Activated CD4-positive, alpha-beta T cell treated with anti-CD3 and anti-CD28 coated beads, Interleukin-2, amount 50 U/mL, for 1 hour (primary cell): Measurements from ENCODE around the gene AP1S3.
"Not testable (repeated sequence)": the region's sequence is repeated elsewhere in the genome, so short reads cannot be mapped to it uniquely, and the experiment has no call there.

Experiments used
- DNase-seq: peaks from one replicate; pipeline ENCODE4 v3.0.0-alpha.2; 2020

Gene AP1S3

GRCh38 chr2:223852281-223852795, 15.0 kb upstream of the AP1S3 start:
- no peak for DNase-seq

- no peak for DNase-seq
Measured at GRCh38 chr2:223847410-223847809, 10.0 kb upstream of the AP1S3 start.

GRCh38 chr2:223846515-223846914, 9.1 kb upstream of the AP1S3 start:
- no peak for DNase-seq

- DNase-seq = no peak
Measured at GRCh38 chr2:223841436-223842190, 4.2 kb upstream of the AP1S3 start.

GRCh38 chr2:223835701-223836532, 1.5 kb downstream of the AP1S3 start:
- no peak for DNase-seq

GRCh38 chr2:223834431-223834830, 3.0 kb downstream of the AP1S3 start:
- no peak for DNase-seq

GRCh38 chr2:223832241-223832903, 5.0 kb downstream of the AP1S3 start:
- DNase-seq = no peak

- no peak for DNase-seq
Measured at GRCh38 chr2:223829128-223829527, 8.3 kb downstream of the AP1S3 start.

GRCh38 chr2:223828314-223828713, 9.1 kb downstream of the AP1S3 start:
- DNase-seq = no peak

GRCh38 chr2:223826995-223827394, 10.4 kb downstream of the AP1S3 start:
- no peak for DNase-seq

GRCh38 chr2:223824301-223824700, 13.1 kb downstream of the AP1S3 start:
- DNase-seq = no peak

GRCh38 chr2:223822818-223823217, 14.6 kb downstream of the AP1S3 start:
- DNase-seq = no peak

GRCh38 chr2:223820549-223820948, 16.8 kb downstream of the AP1S3 start:
- no peak for DNase-seq

- no peak for DNase-seq
Measured at GRCh38 chr2:223819891-223820290, 17.5 kb downstream of the AP1S3 start.

- DNase-seq = no peak
Measured at GRCh38 chr2:223815884-223816570, 21.4 kb downstream of the AP1S3 start.

- no peak for DNase-seq
Measured at GRCh38 chr2:223815186-223815883, 22.0 kb downstream of the AP1S3 start.

- not testable (repeated sequence) for DNase-seq
Measured at GRCh38 chr2:223814764-223815163, 22.6 kb downstream of the AP1S3 start.

GRCh38 chr2:223813329-223813728, 24.1 kb downstream of the AP1S3 start:
- no peak for DNase-seq

- DNase-seq = no peak
Measured at GRCh38 chr2:223811757-223812156, 25.6 kb downstream of the AP1S3 start.

- DNase-seq = no peak
Measured at GRCh38 chr2:223805008-223805407, 32.4 kb downstream of the AP1S3 start.

- DNase-seq = no peak
Measured at GRCh38 chr2:223801736-223802135, 35.6 kb downstream of the AP1S3 start.

- no peak for DNase-seq
Measured at GRCh38 chr2:223800908-223801307, 36.5 kb downstream of the AP1S3 start.
